ENCODE results near the gene TSHZ2.

TSHZ2 gene

DNA sequence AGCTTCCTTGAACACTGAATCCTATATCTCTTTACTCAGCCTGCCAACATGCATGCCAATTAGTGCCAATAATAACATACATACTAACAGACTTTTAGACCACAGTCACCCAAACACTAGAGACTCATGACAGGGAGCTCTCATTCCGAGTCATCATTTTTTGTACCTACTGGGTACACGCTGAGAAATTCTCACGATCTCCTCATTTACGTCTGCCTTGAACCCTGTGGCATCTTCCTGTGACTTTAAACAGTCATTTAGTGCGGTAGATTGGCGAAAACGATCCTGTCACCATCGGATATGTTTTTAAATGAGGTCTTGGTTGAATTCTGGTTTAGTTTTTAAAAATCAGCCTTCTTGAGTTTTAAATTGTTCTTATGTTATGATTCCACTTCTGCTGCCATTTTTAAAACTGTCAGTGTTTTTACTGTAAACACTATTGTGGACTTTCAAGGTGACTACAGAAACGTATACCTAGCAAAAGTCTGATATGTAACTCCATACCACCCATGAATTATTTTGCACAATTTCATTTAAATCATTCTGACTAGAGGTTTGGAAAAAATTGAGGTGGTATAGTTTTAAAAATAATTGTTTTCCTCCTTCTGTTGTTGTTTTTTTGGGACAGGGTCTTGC is 275.4 kb downstream of the TSHZ2 start:
- ChIA-PET CTCF (no interaction called here), POLR2A (no interaction called here)
- DNase-seq (ENCODE audit: extremely low spot score): no peak
- TF ChIP-seq, protein P1, sequence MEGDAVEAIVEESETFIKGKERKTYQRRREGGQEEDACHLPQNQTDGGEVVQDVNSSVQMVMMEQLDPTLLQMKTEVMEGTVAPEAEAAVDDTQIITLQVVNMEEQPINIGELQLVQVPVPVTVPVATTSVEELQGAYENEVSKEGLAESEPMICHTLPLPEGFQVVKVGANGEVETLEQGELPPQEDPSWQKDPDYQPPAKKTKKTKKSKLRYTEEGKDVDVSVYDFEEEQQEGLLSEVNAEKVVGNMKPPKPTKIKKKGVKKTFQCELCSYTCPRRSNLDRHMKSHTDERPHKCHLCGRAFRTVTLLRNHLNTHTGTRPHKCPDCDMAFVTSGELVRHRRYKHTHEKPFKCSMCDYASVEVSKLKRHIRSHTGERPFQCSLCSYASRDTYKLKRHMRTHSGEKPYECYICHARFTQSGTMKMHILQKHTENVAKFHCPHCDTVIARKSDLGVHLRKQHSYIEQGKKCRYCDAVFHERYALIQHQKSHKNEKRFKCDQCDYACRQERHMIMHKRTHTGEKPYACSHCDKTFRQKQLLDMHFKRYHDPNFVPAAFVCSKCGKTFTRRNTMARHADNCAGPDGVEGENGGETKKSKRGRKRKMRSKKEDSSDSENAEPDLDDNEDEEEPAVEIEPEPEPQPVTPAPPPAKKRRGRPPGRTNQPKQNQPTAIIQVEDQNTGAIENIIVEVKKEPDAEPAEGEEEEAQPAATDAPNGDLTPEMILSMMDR (IDR thresholded peaks at IDR 0.05; ENCODE audit: control extremely low read depth, extremely low read depth, low read depth, missing control alignments): no peak

DNA sequence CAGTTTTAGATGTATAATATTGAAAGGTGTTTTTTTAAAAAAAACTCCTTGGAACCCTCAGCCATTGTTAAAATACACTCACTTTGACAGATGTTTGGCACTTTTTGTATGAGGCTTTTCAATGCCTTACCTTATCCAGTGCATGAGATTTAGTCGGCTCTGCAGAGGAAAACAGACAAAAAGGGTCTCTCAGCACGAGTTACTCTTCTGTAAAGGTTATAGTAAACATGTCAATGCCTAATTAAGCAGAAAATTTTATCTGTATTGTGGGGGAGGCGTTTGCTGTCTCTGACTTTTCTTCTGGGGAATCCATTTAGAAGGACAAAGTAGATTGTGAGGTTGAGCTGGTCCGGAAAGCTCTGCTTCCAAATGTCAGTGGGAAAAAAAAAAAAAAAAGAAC is 278.3 kb downstream of the TSHZ2 start:
- TF ChIP-seq, protein P1 (IDR thresholded peaks at IDR 0.05; ENCODE audit: control extremely low read depth, extremely low read depth, low read depth, missing control alignments): no peak
- CTCF ChIA-PET: no interaction called here
- DNase-seq (ENCODE audit: extremely low spot score): no peak
- POLR2A ChIA-PET: no interaction called here

DNA sequence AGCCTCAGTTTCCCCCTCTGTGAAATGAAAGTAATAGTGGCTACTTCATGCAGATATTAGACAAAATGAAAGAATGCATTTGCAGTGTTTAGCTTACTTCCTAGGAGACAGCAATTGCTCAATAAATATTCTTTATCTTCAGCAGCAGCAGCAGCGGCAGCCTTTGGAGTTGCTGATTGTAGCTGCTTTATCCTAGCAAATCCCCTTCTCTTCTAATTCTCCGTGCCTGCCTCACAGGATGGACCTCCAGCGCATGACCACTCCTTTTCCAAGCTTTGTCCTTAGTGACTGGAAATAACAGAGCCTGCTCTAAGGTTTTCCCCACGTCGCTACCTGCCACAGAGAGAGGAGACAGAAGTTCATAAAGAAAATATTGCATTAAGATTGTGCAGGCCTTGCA is 279.8 kb downstream of the TSHZ2 start:
- POLR2A ChIA-PET: no interaction called here
- DNase-seq (ENCODE audit: extremely low spot score): no peak
- CTCF ChIA-PET: no interaction called here
- TF ChIP-seq, protein P1 (IDR thresholded peaks at IDR 0.05; ENCODE audit: control extremely low read depth, extremely low read depth, low read depth, missing control alignments): no peak

DNA sequence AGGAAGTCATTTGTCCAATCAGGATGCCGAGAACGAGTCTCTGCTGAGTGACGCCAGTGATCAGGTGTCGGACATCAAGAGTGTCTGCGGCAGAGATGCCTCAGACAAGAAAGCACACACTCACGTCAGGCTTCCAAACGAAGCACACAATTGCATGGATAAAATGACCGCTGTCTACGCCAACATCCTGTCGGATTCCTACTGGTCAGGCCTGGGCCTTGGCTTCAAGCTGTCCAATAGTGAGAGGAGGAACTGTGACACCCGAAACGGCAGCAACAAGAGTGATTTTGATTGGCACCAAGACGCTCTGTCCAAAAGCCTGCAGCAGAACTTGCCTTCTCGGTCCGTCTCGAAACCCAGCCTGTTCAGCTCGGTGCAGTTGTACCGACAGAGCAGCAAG is 281.5 kb downstream of the TSHZ2 start:
- POLR2A ChIA-PET: no interaction called here
- CTCF ChIA-PET: interaction anchor here (2.4 kb wide), 1 partner anchor 12 kb away, joined by 6 read pairs; no protein-coding TSS in a partner anchor
- no peak for DNase-seq (ENCODE audit: extremely low spot score)
- TF ChIP-seq, protein P1 (IDR thresholded peaks at IDR 0.05; ENCODE audit: control extremely low read depth, extremely low read depth, low read depth, missing control alignments): no peak

DNA sequence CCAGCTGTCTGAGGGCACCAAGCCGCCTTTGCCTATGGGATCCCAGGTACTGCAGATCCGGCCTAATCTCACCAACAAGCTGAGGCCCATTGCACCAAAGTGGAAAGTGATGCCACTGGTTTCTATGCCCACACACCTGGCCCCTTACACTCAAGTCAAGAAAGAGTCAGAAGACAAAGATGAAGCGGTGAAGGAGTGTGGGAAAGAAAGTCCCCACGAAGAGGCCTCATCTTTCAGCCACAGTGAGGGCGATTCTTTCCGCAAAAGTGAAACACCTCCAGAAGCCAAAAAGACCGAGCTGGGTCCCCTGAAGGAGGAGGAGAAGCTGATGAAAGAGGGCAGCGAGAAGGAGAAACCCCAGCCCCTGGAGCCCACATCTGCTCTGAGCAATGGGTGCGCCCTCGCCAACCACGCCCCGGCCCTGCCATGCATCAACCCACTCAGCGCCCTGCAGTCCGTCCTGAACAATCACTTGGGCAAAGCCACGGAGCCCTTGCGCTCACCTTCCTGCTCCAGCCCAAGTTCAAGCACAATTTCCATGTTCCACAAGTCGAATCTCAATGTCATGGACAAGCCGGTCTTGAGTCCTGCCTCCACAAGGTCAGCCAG is 283.0 kb downstream of the TSHZ2 start:
- CTCF ChIA-PET: interaction anchor here (1.6 to 2.4 kb wide), 2 partner anchors 10 to 14 kb away, joined by 5 to 6 read pairs; no protein-coding TSS in a partner anchor
- no peak for DNase-seq (ENCODE audit: extremely low spot score)
- TF ChIP-seq, protein P1 (IDR thresholded peaks at IDR 0.05; ENCODE audit: control extremely low read depth, extremely low read depth, low read depth, missing control alignments): no peak
- POLR2A ChIA-PET: no interaction called here

DNA sequence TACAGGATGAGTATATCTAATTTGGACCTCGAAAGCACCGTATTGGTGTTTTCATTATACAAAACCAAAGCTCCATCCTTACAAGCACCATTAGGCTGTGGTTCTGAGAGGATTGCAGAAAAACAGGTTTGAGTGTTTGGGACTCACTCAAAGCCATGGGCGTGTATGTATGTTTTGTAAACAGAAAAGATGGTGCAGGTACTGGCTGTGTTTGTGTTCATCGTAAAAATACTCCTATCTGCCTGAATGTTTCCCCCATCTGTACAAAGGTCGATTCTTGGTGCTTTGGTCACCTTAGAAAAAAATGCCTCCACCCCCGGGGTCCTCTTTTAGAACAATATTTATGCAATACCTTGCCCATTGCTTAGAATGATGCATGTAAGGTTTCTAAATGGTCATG is 286.6 kb downstream of the TSHZ2 start:
- CTCF ChIA-PET: interaction anchor here (0.7 to 1.6 kb wide), 2 partner anchors 11 to 42 kb away, joined by 3 to 4 read pairs; no protein-coding TSS in a partner anchor
- POLR2A ChIA-PET: no interaction called here

More for the DNA sequence above, 286.6 kb downstream of the TSHZ2 start:
- no peak for DNase-seq (ENCODE audit: extremely low spot score)
- TF ChIP-seq, protein P1 (IDR thresholded peaks at IDR 0.05; ENCODE audit: control extremely low read depth, extremely low read depth, low read depth, missing control alignments): no peak
